Pancreas (tissue), 10 donors: ENCODE results near the gene ZNF212. TPM values are rescaled to one million over a fixed set of nuclear protein-coding genes. Genes with fewer than 3 reads are reported as not detected.
A peak's percentile ranks its signal among the peaks of the same experiment; 100 is the strongest.
"Not testable (repeated sequence)": the region's sequence is repeated elsewhere in the genome, so short reads cannot be mapped to it uniquely, and the experiment has no call there.

ENCODE experiments used
- ATAC-seq, 4 donors: fragments of 200-7000 bp; cut with Tn5 transposase; one replicate each; pipeline versions ENCODE4 v1.8.0 to v1.9.1; 2020; ENCODE audit warnings: mild to moderate bottlenecking in 4 of 4, moderate library complexity in 4 of 4
- DNase-seq, 6 donors: peaks; one replicate each; pipeline ENCODE4 v3.0.0-alpha.2; 2020
- FAIRE-seq: peaks from 2 replicates; lab custom pipeline; 2012; peaks lifted over from hg19 to GRCh38; lab: Jason Lieb, UNC
- H3K27ac ChIP-seq, 4 donors: fragments of 200-600 bp; sonication (generic); 1 replicate in 3 of 4; 2 replicates in 1 of 4; pipeline versions ENCODE4 v1.5.0 to v1.8.0; 2020
- H3K27me3 ChIP-seq, 4 donors: fragments of 200-600 bp; one replicate each; pipeline ENCODE4 v1.8.0; 2021
- H3K36me3 ChIP-seq, 3 donors: fragments of 200-600 bp; sonication (generic) in 1 of 3; one replicate each; pipeline versions ENCODE4 v1.5.0 to v1.8.0; 2020 to 2021
- H3K4me1 ChIP-seq, 3 donors: fragments of 200-600 bp; one replicate each; pipeline ENCODE4 v1.8.0; 2021
- H3K4me3 ChIP-seq, 4 donors: fragments of 200-600 bp; sonication (generic) in 2 of 4; one replicate each; pipeline versions ENCODE4 v1.5.0 to v1.8.0; 2020 to 2021
- H3K9me3 ChIP-seq, 4 donors: fragments of 200-600 bp; one replicate each; pipeline ENCODE4 v1.8.0; 2021
- WGBS, 2 donors: extraction: QIAGEN DNeasy Blood & Tissue Kit; methylation state at CpG; one replicate each; pipeline ENCODE4 v1.1.7; 2013; 5-methylcytosine and 5-hydroxymethylcytosine counted together
- intact Hi-C, 3 donors: fragments of 100-400 bp; cut with DNase I; formaldehyde crosslinking; loops; one replicate each; pipeline versions ENCODE4 v1.11.1 to v1.14.2; 2022
- polyA plus RNA-seq, 2 donors: library from polyadenylated mRNA; stranded (reverse); fragments of 200-250 nt; gene quantifications; one replicate each; pipeline ENCODE4 v1.2.3, GENCODE V29; 2013
- total RNA-seq, 6 donors: library from RNA; stranded (reverse); fragmentation: NEBNext Ultra II Directional in 4 of 6; extraction: Animal tissue kit (Norgen Biotek cat#: 25700) in 4 of 6; gene quantifications; one replicate each; pipeline versions ENCODE4 v1.2.1 to v1.2.4, GENCODE V29; 2021 to 2023
- TF ChIP-seq, protein P1 (sequence below), 4 donors: fragments of 200-600 bp; sonication (generic) in 3 of 4; IDR thresholded peaks; one replicate each; pipeline versions ENCODE4 v1.5.0 to v1.8.0; 2021; ENCODE audit warnings: antibody characterized with exemption in 4 of 4
- donor health status: healthy with polysubstance abuse.
- donor health status: DM: no; HTN: no; CAD: no; lungs with moderate emphysema.
- donor health status: DM: no; HTN: no; CAD: no.
- donor health status: control.
- donor health status: control.
- donor health status: Bipolar disorder and iron deficiency.
- donor health status: DM: yes; HTN: yes; CAD: no.
- donor health status: DM: no; HTN: no; CAD: no.
- donor health status: DM: no; HTN: no; CAD: no.
- donor health status: DM: yes; HTN: yes; CAD: no.

Gene ZNF212
- total and polyA plus RNA-seq, 8 donors, result 3.7 to 13.7 (median 5.5) TPM

DNA sequence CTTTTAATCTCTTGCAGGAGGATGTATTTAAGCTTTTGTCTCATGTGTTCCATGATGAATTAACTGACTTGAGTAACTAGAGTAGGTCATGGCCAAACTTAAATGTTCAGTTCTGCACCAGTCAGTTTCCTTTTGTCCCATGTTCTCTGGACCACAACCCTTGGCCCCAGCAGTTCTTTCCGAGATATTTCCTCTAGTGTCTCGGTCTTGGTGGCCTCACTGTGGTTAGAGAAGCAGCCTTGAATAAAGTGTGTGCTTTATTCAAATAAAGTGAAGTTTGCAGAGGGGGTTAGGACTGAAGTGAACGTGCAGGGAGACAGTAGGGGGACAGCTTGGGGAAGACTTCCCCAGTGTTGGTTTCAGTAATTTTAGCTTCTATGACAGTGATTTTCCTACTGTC is 9.3 kb downstream of the ZNF212 start:
- Histone ChIP-seq H3K4me1 (no peaks in the 10 kb centered on the region), H3K36me3 (peaks cover 0 to 27% (median 25%) of the 10 kb centered on the region in 3 donors), H3K27me3 (no peaks in the 10 kb centered on the region), H3K4me3 (no peak overlapping the region), H3K9me3 (no peaks in the 10 kb centered on the region), H3K27ac (no peak overlapping the region)
- DNase-seq, result no peak
- FAIRE-seq, result no peak
- intact Hi-C loops, result no loop called here
- TF ChIP-seq, protein P1, sequence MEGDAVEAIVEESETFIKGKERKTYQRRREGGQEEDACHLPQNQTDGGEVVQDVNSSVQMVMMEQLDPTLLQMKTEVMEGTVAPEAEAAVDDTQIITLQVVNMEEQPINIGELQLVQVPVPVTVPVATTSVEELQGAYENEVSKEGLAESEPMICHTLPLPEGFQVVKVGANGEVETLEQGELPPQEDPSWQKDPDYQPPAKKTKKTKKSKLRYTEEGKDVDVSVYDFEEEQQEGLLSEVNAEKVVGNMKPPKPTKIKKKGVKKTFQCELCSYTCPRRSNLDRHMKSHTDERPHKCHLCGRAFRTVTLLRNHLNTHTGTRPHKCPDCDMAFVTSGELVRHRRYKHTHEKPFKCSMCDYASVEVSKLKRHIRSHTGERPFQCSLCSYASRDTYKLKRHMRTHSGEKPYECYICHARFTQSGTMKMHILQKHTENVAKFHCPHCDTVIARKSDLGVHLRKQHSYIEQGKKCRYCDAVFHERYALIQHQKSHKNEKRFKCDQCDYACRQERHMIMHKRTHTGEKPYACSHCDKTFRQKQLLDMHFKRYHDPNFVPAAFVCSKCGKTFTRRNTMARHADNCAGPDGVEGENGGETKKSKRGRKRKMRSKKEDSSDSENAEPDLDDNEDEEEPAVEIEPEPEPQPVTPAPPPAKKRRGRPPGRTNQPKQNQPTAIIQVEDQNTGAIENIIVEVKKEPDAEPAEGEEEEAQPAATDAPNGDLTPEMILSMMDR (IDR thresholded peaks at IDR 0.05), result no peak
- WGBS, 2 donors, result 72 to 73% methylated on average over 3 of the region's 3 CpGs
- ATAC-seq, result no peak

DNA sequence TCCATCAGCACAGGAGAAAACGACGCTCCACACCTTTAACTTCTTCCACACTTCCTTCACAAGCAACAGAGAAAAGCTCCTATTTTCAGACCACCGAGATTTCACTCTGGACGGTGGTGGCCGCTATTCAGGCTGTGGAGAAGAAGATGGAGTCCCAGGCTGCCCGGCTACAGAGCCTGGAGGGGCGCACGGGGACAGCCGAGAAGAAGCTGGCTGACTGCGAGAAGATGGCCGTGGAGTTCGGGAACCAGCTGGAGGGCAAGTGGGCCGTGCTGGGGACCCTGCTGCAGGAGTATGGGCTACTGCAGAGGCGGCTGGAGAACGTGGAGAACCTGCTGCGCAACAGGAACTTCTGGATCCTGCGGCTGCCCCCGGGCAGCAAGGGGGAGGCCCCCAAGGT is 10.7 kb downstream of the ZNF212 start:
- intact Hi-C loops, ATAC-seq, H3K27ac ChIP-seq, H3K9me3 ChIP-seq, H3K4me3 ChIP-seq, H3K4me1 ChIP-seq, H3K27me3 ChIP-seq, FAIRE-seq, DNase-seq: not testable (repeated sequence)
- 92 to 97% methylated on average over 18 of the region's 18 CpGs for WGBS, 2 donors
- H3K36me3 ChIP-seq, result peaks cover 0 to 34% (median 30%) of the 10 kb centered on the region in 3 donors

GRCh38 chr7:149251518-149251917 is 12.1 kb downstream of the ZNF212 start:
- intact Hi-C loops, FAIRE-seq, H3K27ac ChIP-seq, H3K4me1 ChIP-seq, H3K9me3 ChIP-seq, H3K27me3 ChIP-seq, H3K4me3 ChIP-seq, DNase-seq, ATAC-seq: not testable (repeated sequence)
- WGBS, 2 donors, result 95 to 96% methylated on average over 10 of the region's 10 CpGs
- peaks cover 0 to 37% (median 30%) of the 10 kb centered on the region in 3 donors for H3K36me3 ChIP-seq

GRCh38 chr7:149252378-149252777 is 12.9 kb downstream of the ZNF212 start:
- DNase-seq (no peak), FAIRE-seq (no peak), ATAC-seq (no peak)
- H3K9me3 ChIP-seq, result no peaks in the 10 kb centered on the region
- H3K4me3 ChIP-seq, result no peak overlapping the region
- TF ChIP-seq, protein P1 (IDR thresholded peaks at IDR 0.05), result no peak
- H3K36me3 ChIP-seq, result peaks cover 0 to 37% (median 30%) of the 10 kb centered on the region in 3 donors
- 95 to 97% methylated on average over 2 of the region's 2 CpGs for WGBS, 2 donors
- no peak overlapping the region for H3K27ac ChIP-seq
- intact Hi-C loops, result no loop called here
- H3K27me3 ChIP-seq, result no peaks in the 10 kb centered on the region
- H3K4me1 ChIP-seq, result no peaks in the 10 kb centered on the region

GRCh38 chr7:149253665-149254064 is 14.2 kb downstream of the ZNF212 start:
- Histone ChIP-seq H3K4me1 (no peaks in the 10 kb centered on the region), H3K9me3 (no peaks in the 10 kb centered on the region), H3K4me3 (no peak overlapping the region), H3K27me3 (no peaks in the 10 kb centered on the region), H3K27ac (no peak overlapping the region), H3K36me3 (peaks cover 0 to 37% (median 30%) of the 10 kb centered on the region in 3 donors)
- ATAC-seq (no peak), FAIRE-seq (no peak), DNase-seq (no peak)
- WGBS, 2 donors, result 92 to 93% methylated on average over 7 of the region's 7 CpGs
- TF ChIP-seq, protein P1 (IDR thresholded peaks at IDR 0.05), result no peak
- intact Hi-C loops, result no loop called here

- WGBS, 2 donors, result 93 to 94% methylated on average over 16 of the region's 16 CpGs
- no peaks in the 10 kb centered on the region for H3K9me3 ChIP-seq
- ATAC-seq (no peak), FAIRE-seq (no peak), DNase-seq (peak in 1 of 6 donors; percentile 58)
- peaks cover 0 to 37% (median 30%) of the 10 kb centered on the region in 3 donors for H3K36me3 ChIP-seq
- no peak overlapping the region for H3K4me3 ChIP-seq
- intact Hi-C loops, result no loop called here
- no peaks in the 10 kb centered on the region for H3K4me1 ChIP-seq
- no peaks in the 10 kb centered on the region for H3K27me3 ChIP-seq
- no peak overlapping the region for H3K27ac ChIP-seq
- TF ChIP-seq, protein P1 (IDR thresholded peaks at IDR 0.05), result no peak
Observed at GRCh38 chr7:149254181-149254858, 14.9 kb downstream of the ZNF212 start.
